Camera-type eye (tissue), 1 donor: ENCODE data around the gene ARNT2. TPM values are rescaled to one million over a fixed set of nuclear protein-coding genes. Genes with fewer than 3 reads are reported as not detected.

Source experiments
- total RNA-seq: library from RNA; depleted of rRNA; stranded (reverse); fragments of >200 nt; gene quantifications from one replicate; pipeline ENCODE4 v1.2.3, GENCODE V29; 2014

ARNT2 gene
- 44.4 TPM for total RNA-seq

GRCh38 chr15:80404057-80404760, at the start of gene ARNT2:
TSS of gene ARNT2 (plus strand) at chr15:80404382. CDS start at chr15:80404516, 134 bp downstream.

Other genes with a start within 250 kb of the ARNT2 start
- gene CTXND1, start 152.2 kb upstream of the ARNT2 start, total RNA-seq, result 0.88 TPM